Measurements from ENCODE around the gene DENND5B. TPM values are rescaled to one million over a fixed set of nuclear protein-coding genes. Genes with fewer than 3 reads are reported as not detected.

Gene DENND5B
- polyA plus RNA-seq, 2 of the 4 experiments (the other 2 are of a cell fraction) = 15.5 to 55.2 TPM

GRCh38 chr12:31589904-31590641 lies 863 bp downstream of the DENND5B start:
- FAIRE-seq (no peak), ATAC-seq (peak; percentile 69 to 79), DNase-seq (ENCODE audit: low read depth in 1 of 2, low spot score in 1 of 2) (peak; percentile 62 to 81)
- H3K4me3 ChIP-seq = peak overlapping the region; percentile 60
- TF ChIP-seq EHF (CRISPR knock-in tag; IDR thresholded peaks at IDR 0.05) (no peak), MAX (IDR thresholded peaks at IDR 0.05) (peak; percentile 64), KDM1A (IDR thresholded peaks at IDR 0.05; ENCODE audit: low read depth) (no peak), TFCP2L1 (CRISPR knock-in tag; IDR thresholded peaks at IDR 0.05) (no peak), MYC (IDR thresholded peaks at IDR 0.05; ENCODE audit: borderline replicate concordance, low read length) (no peak), JUN (IDR thresholded peaks at IDR 0.05) (peak; percentile 38 to 42; a peak in 4 of 5 replicates), BHLHE40 (IDR thresholded peaks at IDR 0.05; ENCODE audit: low read depth, low read length) (peak; percentile 70; the same call in 1 of the 2 replicates), ZFP36 (IDR thresholded peaks at IDR 0.05; ENCODE audit: borderline replicate concordance, partially characterized antibody) (no peak), RAD21 (conservative IDR thresholded peaks at IDR 0.05 in 1 of 2, IDR thresholded peaks at IDR 0.05 in 1 of 2) (peak; percentile 24 to 25; a peak in 1 of 5 replicates), CBX8 (IDR thresholded peaks at IDR 0.05) (no peak), FOXS1 (CRISPR knock-in tag; IDR thresholded peaks at IDR 0.05) (no peak), FOSL2 (IDR thresholded peaks at IDR 0.05) (peak; percentile 32), FOSL2 (CRISPR knock-in tag; IDR thresholded peaks at IDR 0.05) (peak; percentile 89), TP53 (CRISPR knock-in tag; IDR thresholded peaks at IDR 0.05) (no peak), ESRRA (IDR thresholded peaks at IDR 0.05; ENCODE audit: borderline replicate concordance, low read length) (no peak), HOXB13 (CRISPR knock-in tag; IDR thresholded peaks at IDR 0.05; ENCODE audit: low read depth) (no peak), RCOR1 (IDR thresholded peaks at IDR 0.05; ENCODE audit: low read depth, low read length) (0 out of 2 replicates have a peak, but pooled peaks have one; percentile 20), HES2 (IDR thresholded peaks at IDR 0.05) (no peak), USF2 (IDR thresholded peaks at IDR 0.05) (no peak), ZSCAN20 (CRISPR knock-in tag; IDR thresholded peaks at IDR 0.05) (peak; percentile 78), PHF8 (IDR thresholded peaks at IDR 0.05; ENCODE audit: borderline replicate concordance, low read depth) (peak; percentile 20), HDAC2 (IDR thresholded peaks at IDR 0.05) (no peak), E2F6 (IDR thresholded peaks at IDR 0.05; ENCODE audit: borderline replicate concordance, low read depth) (peak; percentile 42; the same call in 1 of the 2 replicates), EHMT2 (IDR thresholded peaks at IDR 0.05; ENCODE audit: low read depth) (no peak), BCL3 (IDR thresholded peaks at IDR 0.05) (peak; percentile 52; the same call in 1 of the 3 replicates), CTCF (IDR thresholded peaks at IDR 0.05) (peak; percentile 28; the same call in 2 of the 3 replicates), NPAS2 (CRISPR knock-in tag; IDR thresholded peaks at IDR 0.05; ENCODE audit: borderline replicate concordance) (no peak)
- WGBS (ENCODE audit: missing lambda C conversion rate) = 4% methylated on average over 22 of the region's 85 CpGs
- peak overlapping the region; percentile 86 to 97 for H3K27ac ChIP-seq
- CTCF ChIA-PET = interaction anchor here (0.9 to 3.4 kb wide), 9 partner anchors 9 to 187 kb away, joined by 3 to 21 read pairs (median 5); no protein-coding TSS in a partner anchor
- peaks cover 36% of the 10 kb centered on the region for H3K4me1 ChIP-seq
- H3K4me2 ChIP-seq = peak overlapping the region; percentile 85
- no peaks in the 10 kb centered on the region for H3K9me3 ChIP-seq
- POLR2A ChIA-PET = interaction anchor here (0.8 to 3.6 kb wide), 12 partner anchors 11 to 264 kb away, joined by 3 to 44 read pairs (median 4); no protein-coding TSS in a partner anchor

Data from A549 (cell line).